ENCODE measurements around the gene GNG7.
"Not testable (repeated sequence)": the region's sequence is repeated elsewhere in the genome, so short reads cannot be mapped to it uniquely, and the experiment has no call there.

Gene GNG7

DNA sequence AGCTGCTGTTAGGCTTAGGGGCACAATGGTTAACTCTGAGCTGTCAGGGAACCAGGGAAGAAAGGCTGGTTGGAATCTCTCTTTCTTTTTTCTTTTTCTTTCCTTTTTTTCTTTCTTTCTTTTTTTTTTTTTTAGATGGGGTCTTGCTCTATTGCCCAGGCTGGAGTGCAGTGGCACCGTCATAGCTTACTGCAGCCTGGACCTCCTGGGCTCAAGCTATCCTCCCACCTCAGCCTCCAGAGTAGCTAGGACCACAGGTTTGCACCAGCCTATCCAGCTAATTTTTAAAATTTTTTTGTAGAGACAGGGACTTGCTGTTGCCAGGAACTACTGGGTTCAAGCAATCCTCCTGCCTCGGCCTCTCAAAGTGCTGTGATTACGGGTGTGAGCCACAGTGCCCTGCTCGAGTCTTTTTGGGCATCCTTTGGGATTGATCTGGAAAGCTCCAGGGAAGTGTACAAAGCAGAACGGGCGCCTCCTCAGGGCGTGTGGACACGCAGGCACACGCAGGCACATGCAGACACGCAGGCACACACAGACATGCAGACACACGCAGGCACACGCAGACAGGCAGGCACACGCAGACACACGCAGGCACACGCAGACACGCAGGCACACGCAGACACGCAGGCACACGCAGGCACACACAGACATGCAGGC is 127.4 kb downstream of the GNG7 start:
- no peak for DNase-seq (ENCODE audit: low read depth)

DNA sequence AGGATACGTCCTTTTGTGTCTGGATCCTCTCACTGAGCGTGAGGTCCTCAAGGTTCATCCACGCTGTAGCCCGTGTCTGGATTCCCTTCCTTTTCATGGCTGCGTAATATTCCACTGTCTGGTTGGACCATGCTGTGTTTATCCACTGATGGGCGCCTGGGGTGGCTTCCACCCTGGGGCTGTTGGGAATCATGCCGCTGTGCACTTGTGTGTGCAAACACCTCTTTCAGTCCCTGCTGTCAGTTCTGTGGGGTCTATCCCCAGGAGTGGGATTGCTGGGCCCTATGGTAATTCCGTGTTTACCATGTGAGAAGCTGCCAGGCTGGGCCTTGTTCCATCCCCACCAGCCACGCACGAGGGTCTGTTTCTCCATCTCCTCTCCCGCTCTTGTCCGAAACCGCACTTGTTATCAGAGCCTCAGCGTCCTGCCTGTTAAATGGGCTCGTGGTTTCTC is 128.0 kb downstream of the GNG7 start:
- no peak for DNase-seq (ENCODE audit: low read depth)

DNA sequence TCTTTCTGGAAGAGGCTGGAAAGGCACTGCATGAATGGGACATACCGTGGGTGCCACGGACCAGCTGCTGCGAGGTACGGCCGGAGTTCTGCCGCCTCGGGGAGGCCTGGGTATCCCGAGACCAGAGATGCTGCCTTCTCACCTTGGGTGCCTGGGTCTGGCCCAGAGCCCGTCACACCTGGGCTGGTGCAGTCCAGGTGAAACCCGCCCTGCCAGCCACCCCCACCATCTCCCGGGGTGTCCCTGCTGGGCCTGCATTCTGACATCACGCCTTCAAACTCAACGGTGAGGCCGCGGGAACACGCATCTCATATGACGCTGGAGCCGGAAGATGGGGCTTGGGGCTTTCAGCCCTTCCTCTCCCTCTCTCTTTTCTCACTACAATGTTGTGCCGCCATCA is 128.6 kb downstream of the GNG7 start:
- DNase-seq (ENCODE audit: low read depth), result no peak

DNA sequence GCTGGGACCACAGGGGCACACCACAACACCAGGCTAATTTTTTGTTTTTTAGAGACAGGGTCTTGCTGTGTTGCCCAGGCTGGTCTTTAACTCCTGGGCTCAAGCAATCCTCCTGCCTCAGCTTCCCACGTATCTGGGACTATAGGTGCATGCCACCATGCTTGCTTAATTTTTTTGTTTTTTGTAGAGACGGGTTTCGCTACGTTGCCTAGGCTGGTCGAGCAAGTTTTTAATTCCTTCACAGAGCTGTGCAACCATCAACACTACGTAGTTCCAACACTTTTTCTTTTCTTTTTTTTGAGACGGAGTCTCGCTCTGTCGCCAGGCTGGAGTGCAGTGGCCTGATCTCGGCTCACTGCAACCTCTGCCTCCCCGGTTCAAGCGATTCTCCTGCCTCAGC is 130.3 kb downstream of the GNG7 start:
- not testable (repeated sequence) for DNase-seq (ENCODE audit: low read depth)

DNA sequence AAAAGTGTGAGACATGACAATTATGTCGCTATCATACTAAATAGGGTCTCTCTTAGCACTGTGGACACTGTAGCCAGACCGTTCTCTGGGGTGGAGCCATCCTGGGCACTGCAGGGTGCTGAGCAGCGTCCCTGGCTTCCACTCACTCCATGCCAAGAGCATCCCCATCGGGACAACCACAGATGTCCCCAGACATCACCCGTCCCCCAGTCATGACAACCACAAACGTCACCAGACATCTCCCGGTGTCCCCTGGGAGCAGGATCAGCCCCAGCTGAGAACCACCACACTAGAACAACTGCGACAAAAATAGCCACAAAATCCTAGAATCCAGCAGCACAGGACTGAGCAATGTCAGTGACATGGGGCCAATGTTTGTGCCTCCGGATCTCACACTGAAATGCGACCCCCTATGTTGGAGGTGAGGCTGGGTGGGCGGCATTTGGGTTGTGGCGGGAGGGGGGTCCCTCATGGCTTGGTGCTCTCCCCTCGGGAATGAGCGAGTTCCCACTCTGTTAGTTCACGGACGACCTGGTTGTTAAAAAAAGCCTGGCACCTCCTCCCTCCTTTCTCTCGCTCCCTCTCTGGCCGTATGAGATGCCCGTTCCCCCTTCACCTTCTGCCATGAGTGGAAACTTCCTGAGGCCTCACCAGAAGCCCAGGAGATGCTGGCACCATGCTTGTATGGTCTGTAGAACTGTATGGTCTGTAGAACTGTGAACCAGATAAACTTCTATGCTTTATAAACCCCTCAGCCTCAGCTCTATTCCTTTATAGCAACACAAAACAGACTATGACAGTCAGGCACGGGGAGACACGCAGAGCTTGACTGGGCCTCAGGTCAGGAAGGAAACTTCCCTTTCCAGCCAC is 132.7 kb downstream of the GNG7 start:
- no peak for DNase-seq (ENCODE audit: low read depth)

DNA sequence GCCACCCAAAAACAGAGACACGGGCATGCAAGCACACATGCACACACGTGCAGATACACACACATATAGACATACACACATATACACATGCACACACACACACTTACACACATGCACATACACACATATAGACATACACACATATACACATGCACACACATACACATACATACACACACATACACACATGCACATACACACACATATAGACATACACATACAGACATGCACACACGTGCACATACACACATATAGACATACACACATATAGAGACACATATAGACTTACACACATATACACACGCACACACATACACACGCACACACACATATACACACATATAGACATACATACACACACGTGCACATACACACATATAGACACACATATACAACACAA is 134.5 kb downstream of the GNG7 start:
- DNase-seq (ENCODE audit: low read depth), result no peak

DNA sequence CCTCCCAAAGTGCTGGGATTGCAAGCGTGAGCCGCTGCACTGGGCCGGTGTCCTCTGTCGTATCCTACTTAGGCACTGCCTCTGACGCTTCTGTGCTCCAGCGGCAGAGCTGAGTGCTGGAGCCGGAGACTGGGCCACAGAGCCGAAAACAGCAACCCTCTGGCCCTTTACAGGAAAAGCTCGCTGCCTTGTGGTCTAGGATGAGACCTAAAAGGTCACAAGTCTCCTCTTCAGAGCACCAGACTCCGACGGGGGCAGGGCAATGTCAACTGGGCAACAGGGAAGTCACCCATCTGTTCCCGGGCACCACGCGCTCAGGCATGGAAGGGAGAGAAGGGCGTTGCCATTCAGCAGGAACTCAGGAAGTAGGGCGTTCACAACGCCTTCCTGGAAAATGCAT is 134.9 kb downstream of the GNG7 start:
- no peak for DNase-seq (ENCODE audit: low read depth)

DNA sequence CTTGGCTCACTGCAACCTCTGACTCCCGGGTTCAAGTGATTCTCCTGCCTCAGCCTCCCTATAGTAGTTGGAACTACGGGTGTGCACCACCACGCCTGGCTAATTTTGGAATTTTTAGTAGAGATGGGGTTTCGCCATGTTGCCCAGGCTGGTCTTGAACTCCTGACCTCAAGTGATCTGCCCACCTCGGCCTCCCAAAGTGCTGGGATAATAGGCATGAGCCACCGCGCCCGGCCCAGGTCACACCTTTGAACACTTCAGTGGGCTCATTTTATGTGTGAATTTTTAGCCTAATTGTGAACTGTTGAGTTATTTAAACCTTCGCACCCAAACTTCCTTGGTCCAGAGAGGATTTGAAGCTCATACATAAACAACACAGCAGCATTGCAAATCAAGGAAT is 138.9 kb downstream of the GNG7 start:
- DNase-seq (ENCODE audit: low read depth), result not testable (repeated sequence)

DNA sequence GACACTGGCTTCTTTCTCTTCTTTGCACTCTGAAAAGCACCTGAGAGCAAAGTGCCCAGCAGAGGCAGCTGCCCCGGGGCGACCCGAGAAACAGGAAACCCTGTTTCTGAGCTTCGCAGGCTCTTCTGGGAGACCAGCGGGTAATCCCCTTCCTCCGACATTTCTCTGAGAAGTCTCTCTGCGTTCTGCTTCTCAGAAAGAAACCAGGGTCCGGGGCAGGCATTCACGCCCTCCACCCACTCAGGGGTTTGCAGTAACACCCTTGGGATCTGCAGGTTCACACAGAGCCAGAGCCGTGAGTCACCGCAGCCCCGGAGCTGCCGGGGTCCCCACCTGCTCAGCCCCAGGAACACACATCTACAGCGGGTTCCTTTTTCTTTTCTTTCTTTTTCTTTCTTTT is 140.6 kb downstream of the GNG7 start:
- DNase-seq (ENCODE audit: low read depth), result peak; percentile 47

DNA sequence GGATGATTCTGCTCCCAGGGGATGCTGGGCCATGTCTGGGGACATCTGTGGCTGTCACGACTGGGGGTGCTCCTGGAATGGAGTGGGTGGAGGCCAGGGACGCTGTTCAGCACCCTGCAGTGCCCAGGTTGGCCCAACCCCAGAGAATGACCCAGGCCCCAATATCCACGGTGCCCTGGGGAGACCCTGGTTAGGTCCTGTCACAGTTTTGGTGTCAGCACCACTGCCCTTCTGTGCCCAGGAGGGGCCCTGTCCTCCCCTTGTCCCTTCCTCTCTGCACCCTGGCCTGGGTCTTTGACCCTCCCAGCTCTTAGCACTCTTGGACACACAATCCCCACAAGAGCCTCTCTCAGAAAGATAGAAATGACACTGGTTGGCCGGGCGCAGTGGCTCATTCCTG is 141.3 kb downstream of the GNG7 start:
- no peak for DNase-seq (ENCODE audit: low read depth)

DNA sequence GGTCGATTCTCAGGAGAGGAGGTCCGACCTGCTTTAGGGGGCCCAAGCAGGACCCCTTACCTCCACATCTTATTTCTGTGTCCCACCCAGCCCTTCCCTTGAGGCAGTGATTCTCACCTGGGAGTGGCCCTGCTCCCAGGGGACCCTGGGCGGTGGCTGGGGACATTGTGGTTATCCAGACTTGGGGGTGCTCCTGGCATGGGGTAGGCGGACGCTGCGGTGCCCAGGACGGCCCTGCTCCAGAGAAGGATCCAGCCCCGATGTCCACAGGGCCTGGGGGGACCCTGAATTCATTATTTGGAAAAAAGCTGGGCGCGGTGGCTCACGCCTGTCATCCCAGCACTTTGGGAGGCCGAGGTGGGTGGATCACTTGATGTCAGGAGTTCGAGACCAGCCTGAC is 142.1 kb downstream of the GNG7 start:
- no peak for DNase-seq (ENCODE audit: low read depth)

DNA sequence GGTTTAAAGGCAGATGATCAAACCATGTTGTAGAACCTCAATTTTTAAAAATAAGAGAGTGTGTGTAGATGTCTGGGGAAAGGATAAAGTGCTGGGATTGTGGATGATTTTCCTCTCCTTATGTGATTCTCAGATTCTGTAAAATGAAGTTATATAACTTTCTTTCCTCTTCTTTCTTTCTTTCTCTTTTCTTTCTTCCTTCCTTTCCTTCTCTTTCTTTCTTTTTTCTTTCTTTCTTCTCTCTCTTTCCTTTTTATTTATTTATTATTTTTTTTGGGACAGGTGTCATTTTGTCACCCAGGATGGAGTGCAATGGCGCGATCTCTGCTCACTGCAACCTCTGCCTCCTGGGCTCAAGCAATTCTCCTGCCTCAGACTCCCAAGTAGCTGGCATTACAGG is 144.0 kb downstream of the GNG7 start:
- DNase-seq (ENCODE audit: low read depth), result no peak

DNA sequence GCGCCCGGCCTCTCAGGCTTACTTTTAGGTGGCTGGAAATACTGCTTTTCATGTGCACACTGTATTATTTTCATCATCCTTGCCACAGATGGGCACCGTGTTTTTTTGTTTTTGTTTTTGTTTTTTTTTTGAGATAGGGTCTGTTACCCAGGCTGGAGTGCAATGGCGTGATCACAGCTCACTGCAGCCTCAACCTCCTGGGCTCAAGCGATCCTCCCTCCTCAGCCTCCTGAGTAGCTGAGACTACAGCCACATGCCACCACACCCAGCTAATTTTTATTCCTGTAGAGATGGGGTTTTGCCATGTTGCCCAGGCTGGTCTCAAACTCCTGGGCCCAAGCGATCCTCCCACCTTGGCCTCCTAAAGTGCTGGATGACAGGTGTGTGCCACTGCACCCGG is 144.4 kb downstream of the GNG7 start:
- DNase-seq (ENCODE audit: low read depth), result not testable (repeated sequence)

DNA sequence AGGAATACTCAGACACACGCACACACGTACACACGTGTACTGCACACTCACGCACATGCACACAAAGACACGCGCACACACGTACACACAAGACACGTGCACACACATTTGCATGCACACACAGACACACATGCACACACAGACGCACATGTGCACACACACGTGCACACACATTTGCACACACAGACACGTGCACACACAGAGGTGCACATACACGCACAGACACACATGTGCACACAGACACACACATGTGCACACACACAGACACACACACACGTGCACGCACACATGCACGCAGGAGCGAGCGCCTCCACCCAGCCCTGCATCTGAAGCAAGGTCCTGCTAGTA is 145.4 kb downstream of the GNG7 start:
- DNase-seq (ENCODE audit: low read depth), result no peak

DNA sequence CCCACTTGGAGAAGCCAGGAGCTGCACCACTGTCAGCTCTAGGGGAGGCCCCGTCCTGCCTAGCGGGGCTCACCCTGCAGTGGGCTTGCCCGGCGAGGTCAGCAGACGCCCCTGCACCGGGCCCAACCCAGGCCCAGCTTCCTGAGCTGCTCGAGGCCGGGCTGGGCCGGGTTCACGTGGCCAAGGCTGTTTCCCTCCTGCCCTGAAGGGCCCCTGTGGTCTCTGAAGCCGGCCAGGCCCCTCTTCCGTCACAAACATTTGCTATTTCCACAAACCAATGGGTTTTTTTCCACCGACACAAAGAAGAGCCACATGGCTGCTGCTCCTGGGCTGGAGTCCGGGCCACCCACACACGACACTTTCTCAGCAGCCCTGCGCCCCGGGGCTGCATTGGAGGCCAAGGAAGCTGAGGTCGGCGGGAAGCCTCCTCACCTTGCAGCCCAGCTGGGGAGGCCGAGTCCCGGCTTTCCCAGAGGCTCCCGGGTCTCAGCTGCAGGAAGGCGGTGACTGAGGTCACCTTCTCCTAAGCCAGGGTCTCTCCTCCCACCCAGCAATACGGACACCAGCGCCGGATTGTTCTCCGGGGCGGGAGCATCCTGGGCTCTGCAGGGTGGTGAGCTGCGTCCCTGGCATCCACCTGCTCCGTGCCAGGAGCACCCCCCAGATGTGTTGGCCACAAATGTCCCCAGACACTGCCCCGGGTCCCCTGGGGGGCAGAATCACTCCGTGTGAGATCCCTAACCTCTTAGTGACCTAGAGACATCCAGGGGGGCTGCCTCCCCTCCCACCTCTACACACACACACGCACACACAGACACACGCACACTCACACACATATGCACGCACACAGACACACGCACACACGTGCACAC is 146.0 kb downstream of the GNG7 start:
- DNase-seq (ENCODE audit: low read depth), result no peak

DNA sequence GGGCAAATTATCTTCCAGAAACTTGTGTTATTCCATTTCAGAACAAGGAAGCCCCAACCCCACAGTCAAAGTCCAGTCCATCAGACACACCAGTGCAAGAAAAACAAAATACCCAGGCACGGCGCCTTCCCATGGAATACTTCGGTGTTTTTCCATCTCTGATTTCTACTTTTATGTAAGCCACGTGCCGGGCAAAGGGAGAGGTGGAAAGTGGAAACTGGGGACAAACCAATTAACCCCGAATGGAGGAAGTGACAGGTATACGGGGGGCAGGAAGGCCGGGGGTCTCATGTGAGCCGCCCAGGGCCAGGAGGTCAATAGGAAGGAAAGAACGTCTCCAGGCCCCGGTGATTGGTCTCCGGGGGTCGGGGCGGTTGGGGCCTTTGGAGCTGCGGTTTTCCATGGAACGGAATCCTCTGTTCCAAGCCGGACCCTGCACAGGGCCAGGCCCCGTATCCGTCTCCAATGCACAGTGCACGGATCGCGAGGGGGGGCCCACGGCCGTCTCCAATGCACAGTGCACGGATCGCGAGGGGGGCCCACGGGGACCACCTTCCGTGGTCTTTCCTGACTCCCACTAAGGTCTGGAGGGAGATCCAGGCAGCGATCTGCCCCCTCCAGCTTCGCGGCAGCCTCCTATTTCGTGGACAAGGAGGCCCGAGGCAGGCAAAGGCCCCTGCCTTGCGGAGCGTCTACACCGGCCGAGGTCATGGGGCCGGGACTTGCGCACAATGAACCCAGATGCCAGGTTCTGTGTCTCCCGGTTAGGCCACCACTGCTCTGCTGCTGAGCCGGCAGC is 146.9 kb downstream of the GNG7 start:
- DNase-seq (ENCODE audit: low read depth), result no peak

DNA sequence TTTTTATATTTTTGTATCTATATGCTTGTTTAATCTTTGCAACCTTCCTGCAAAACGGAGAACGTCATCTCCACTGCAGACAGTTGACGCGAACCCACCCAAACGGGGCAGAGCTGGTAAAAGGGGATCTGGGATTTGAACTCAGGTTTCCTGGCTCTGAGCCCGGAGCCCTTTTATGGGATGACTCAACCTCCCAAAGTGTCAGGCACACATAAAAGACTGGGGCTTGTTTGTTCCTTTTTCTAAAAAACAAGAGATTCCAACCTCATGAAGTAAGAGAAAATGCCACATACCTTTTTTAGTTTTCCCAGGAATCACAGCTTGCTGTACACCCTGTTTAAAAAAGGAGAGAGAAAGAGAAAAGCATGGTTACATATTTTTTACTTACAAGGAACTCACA is 147.6 kb downstream of the GNG7 start:
- no peak for DNase-seq (ENCODE audit: low read depth)

DNA sequence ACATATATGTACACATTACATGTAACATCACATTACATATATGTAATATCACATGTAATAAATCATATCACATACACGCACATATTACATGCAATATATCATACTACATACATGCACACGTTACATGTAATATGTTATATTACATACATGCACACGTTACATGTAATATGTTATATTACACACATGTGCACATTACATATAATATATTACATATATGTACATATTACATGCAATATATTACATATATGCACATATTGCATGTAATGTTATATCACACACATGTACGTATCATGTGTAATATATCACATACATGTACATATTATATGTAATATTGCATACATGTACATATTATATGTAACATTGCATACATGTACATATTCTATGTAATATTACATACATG is 149.0 kb downstream of the GNG7 start:
- no peak for DNase-seq (ENCODE audit: low read depth)

DNA sequence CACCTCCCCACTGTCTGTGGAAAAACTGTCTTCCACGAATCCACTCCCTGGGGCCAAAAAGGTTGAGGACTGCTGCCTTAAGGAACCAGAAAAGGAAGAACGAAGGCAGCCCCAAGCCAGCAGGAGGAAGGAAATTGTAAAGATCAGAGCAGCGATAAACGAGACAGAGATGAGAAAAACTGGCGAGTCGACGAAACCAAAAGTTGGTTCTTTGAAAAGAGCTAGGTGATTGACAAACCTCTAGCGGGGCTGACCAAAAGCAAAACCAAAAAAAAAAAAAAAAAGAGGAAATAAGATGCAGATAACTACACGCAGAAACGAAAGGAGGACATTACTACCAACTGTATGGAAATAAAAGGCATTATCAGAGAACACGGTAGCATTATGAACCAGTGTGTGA is 149.6 kb downstream of the GNG7 start:
- peak; percentile 13 for DNase-seq (ENCODE audit: low read depth)

DNA sequence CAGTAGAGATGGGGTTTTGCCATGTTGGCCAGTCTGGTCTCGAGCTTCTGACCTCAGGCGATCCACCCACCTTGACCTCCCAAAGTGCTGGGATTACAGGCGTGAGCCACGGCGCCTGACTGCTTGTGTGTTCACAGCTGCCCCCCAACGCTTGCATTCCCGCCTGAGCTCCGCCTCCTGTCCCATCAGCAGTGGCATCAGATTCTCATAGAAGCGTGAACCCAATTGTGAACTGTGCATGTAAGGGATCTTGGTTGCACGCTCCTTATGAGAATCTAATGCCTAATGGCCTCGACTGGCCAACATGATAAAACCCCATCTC is 150.7 kb downstream of the GNG7 start:
- no peak for DNase-seq (ENCODE audit: low read depth)

DNA sequence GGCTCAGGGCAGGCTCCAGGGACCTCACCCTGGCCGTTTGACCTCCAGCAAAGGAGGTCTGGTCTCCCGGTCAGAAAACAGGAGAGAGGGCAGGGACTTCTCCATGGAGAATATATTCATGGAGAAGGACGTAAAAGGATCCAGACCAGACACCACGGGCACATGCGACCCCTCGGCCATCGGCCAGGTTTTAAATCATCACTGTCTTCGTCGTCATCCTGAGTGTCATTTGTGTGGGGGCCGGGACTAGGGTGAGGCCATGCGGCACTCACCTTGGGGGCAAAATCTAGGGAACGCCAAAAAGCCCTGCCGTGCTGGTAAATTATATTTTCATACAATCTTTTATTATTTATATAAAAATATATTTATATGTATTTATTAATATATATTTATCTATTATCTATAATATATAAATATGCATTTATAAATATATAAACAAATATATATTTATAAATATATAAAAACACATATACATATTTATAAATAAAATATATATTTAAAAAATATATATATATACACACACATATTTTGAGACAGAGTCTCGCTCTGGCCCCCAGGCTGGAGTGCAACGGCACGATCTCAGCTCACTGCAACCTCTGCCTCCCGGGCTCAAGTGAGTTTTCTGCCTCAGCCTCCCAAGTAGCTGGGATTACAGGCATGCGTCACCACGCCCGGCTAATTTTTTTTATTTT is 151.2 kb downstream of the GNG7 start:
- DNase-seq (ENCODE audit: low read depth), result no peak

Measured in stimulated activated CD8-positive, alpha-beta memory T cell treated with anti-CD3 and anti-CD28 coated beads, Interleukin-15, amount 100 ng/mL, for 1 hour (primary cell).